ENCODE data around the gene PSMA1. TPM values are rescaled to one million over a fixed set of nuclear protein-coding genes. Genes with fewer than 3 reads are reported as not detected.

Gene PSMA1
- total RNA-seq, 1 donor from 2014 or later = 123 TPM

Other genes starting within 250 kb of the PSMA1 start
- 169 and 235 TPM in 2 replicates for gene RRAS2, start 161.2 kb downstream of the PSMA1 start, total RNA-seq
- gene COPB1, start 20.6 kb downstream of the PSMA1 start, total RNA-seq = 192 and 273 TPM in 2 replicates
- gene PDE3B, start 123.4 kb upstream of the PSMA1 start, total RNA-seq = 0.13 and 0.26 TPM in 2 replicates